Measurements from ENCODE around the gene SERPINI1. TPM values are rescaled to one million over a fixed set of nuclear protein-coding genes. Genes with fewer than 3 reads are reported as not detected.

Gene SERPINI1
- total and polyA plus RNA-seq, 4 donors = 8.9 to 13.8 (median 12.7) TPM

- intact Hi-C loops (cut with DNase I) = loop anchor here (5.0 kb wide), 2 partner anchors 73 to 143 kb away; no protein-coding TSS in a partner anchor
- WGBS, 2 donors = 98% methylated on average over 4 of the region's 4 CpGs
Observed at GRCh38 chr3:167739190-167739810, 3.8 kb downstream of the SERPINI1 start.

GRCh38 chr3:167740961-167741587 lies 5.6 kb downstream of the SERPINI1 start:
- no peaks in the 10 kb centered on the region for H3K27me3 ChIP-seq (ENCODE audit: control insufficient read depth in 1 of 2, insufficient read depth in 2 of 2, low read length in 1 of 2)
- intact Hi-C loops (cut with DNase I) = loop anchor here in 1 of 2 donors (5.0 kb wide), 1 partner anchor 141 kb away; no protein-coding TSS in a partner anchor
- no peak overlapping the region for H3K27ac ChIP-seq (ENCODE audit: low read depth in 1 of 2, low read length in 2 of 2)
- no peaks in the 10 kb centered on the region for H3K4me1 ChIP-seq (ENCODE audit: control insufficient read depth in 1 of 2, insufficient read depth in 2 of 2, low read length in 2 of 2)
- ATAC-seq (ENCODE audit: low FRiP score) (no peak), DNase-seq (no peak)
- H3K9me3 ChIP-seq (ENCODE audit: control insufficient read depth, low read length) = no peaks in the 10 kb centered on the region
- WGBS, 2 donors = 57 to 60% methylated on average over 2 of the region's 2 CpGs
- H3K36me3 ChIP-seq (ENCODE audit: control insufficient read depth in 1 of 2, insufficient read depth in 2 of 2, low read length in 1 of 2) = no peaks in the 10 kb centered on the region
- no peak overlapping the region for H3K4me3 ChIP-seq (ENCODE audit: low read length in 2 of 2)

More at GRCh38 chr3:167739190-167739810, 3.8 kb downstream of the SERPINI1 start:
- no peaks in the 10 kb centered on the region for H3K36me3 ChIP-seq (ENCODE audit: control insufficient read depth in 1 of 2, insufficient read depth in 2 of 2, low read length in 1 of 2)
- no peak overlapping the region for H3K4me3 ChIP-seq (ENCODE audit: low read length in 2 of 2)
- no peaks in the 10 kb centered on the region for H3K27me3 ChIP-seq (ENCODE audit: control insufficient read depth in 1 of 2, insufficient read depth in 2 of 2, low read length in 1 of 2)
- H3K27ac ChIP-seq (ENCODE audit: low read depth in 1 of 2, low read length in 2 of 2) = no peak overlapping the region
- DNase-seq = no peak
- no peaks in the 10 kb centered on the region for H3K4me1 ChIP-seq (ENCODE audit: control insufficient read depth in 1 of 2, insufficient read depth in 2 of 2, low read length in 2 of 2)
- no peak for ATAC-seq (ENCODE audit: low FRiP score)
- H3K9me3 ChIP-seq (ENCODE audit: control insufficient read depth, low read length) = no peaks in the 10 kb centered on the region

- Histone ChIP-seq H3K27me3 (ENCODE audit: control insufficient read depth in 1 of 2, insufficient read depth in 2 of 2, low read length in 1 of 2) (no peaks in the 10 kb centered on the region), H3K9me3 (ENCODE audit: control insufficient read depth, low read length) (no peaks in the 10 kb centered on the region), H3K27ac (ENCODE audit: low read depth in 1 of 2, low read length in 2 of 2) (no peak overlapping the region), H3K4me3 (ENCODE audit: low read length in 2 of 2) (no peak overlapping the region), H3K36me3 (ENCODE audit: control insufficient read depth in 1 of 2, insufficient read depth in 2 of 2, low read length in 1 of 2) (no peaks in the 10 kb centered on the region), H3K4me1 (ENCODE audit: control insufficient read depth in 1 of 2, insufficient read depth in 2 of 2, low read length in 2 of 2) (no peaks in the 10 kb centered on the region)
- 81 to 92% methylated on average over 2 of the region's 2 CpGs for WGBS, 2 donors
- ATAC-seq (ENCODE audit: low FRiP score) (no peak), DNase-seq (no peak)
- intact Hi-C loops (cut with DNase I) = loop anchor here in 1 of 2 donors (5.0 kb wide), 1 partner anchor 140 kb away; no protein-coding TSS in a partner anchor
Observed at GRCh38 chr3:167742338-167742737, 6.8 kb downstream of the SERPINI1 start.

GRCh38 chr3:167743799-167744198 lies 8.3 kb downstream of the SERPINI1 start:
- intact Hi-C loops (cut with DNase I) = loop anchor here in 1 of 2 donors (5.0 kb wide), 1 partner anchor 139 kb away; no protein-coding TSS in a partner anchor
- Histone ChIP-seq H3K4me1 (ENCODE audit: control insufficient read depth in 1 of 2, insufficient read depth in 2 of 2, low read length in 2 of 2) (no peaks in the 10 kb centered on the region), H3K27me3 (ENCODE audit: control insufficient read depth in 1 of 2, insufficient read depth in 2 of 2, low read length in 1 of 2) (no peaks in the 10 kb centered on the region), H3K9me3 (ENCODE audit: control insufficient read depth, low read length) (no peaks in the 10 kb centered on the region), H3K27ac (ENCODE audit: low read depth in 1 of 2, low read length in 2 of 2) (no peak overlapping the region), H3K36me3 (ENCODE audit: control insufficient read depth in 1 of 2, insufficient read depth in 2 of 2, low read length in 1 of 2) (no peaks in the 10 kb centered on the region), H3K4me3 (ENCODE audit: low read length in 2 of 2) (no peak overlapping the region)
- WGBS, 2 donors = 85 to 89% methylated on average over 2 of the region's 2 CpGs
- no peak for ATAC-seq (ENCODE audit: low FRiP score)
- DNase-seq = no peak

- intact Hi-C loops (cut with DNase I) = no loop called here
- Histone ChIP-seq H3K4me1 (ENCODE audit: control insufficient read depth in 1 of 2, insufficient read depth in 2 of 2, low read length in 2 of 2) (no peaks in the 10 kb centered on the region), H3K9me3 (ENCODE audit: control insufficient read depth, low read length) (no peaks in the 10 kb centered on the region), H3K27me3 (ENCODE audit: control insufficient read depth in 1 of 2, insufficient read depth in 2 of 2, low read length in 1 of 2) (no peaks in the 10 kb centered on the region), H3K4me3 (ENCODE audit: low read length in 2 of 2) (no peak overlapping the region), H3K27ac (ENCODE audit: low read depth in 1 of 2, low read length in 2 of 2) (no peak overlapping the region), H3K36me3 (ENCODE audit: control insufficient read depth in 1 of 2, insufficient read depth in 2 of 2, low read length in 1 of 2) (no peaks in the 10 kb centered on the region)
- ATAC-seq (ENCODE audit: low FRiP score) (no peak), DNase-seq (no peak)
Observed at GRCh38 chr3:167749209-167749608, 13.7 kb downstream of the SERPINI1 start.

- WGBS, 2 donors = 83 to 88% methylated on average over 2 of the region's 2 CpGs
- ATAC-seq (ENCODE audit: low FRiP score) (no peak), DNase-seq (no peak)
- Histone ChIP-seq H3K27ac (ENCODE audit: low read depth in 1 of 2, low read length in 2 of 2) (no peak overlapping the region), H3K4me1 (ENCODE audit: control insufficient read depth in 1 of 2, insufficient read depth in 2 of 2, low read length in 2 of 2) (no peaks in the 10 kb centered on the region), H3K9me3 (ENCODE audit: control insufficient read depth, low read length) (no peaks in the 10 kb centered on the region), H3K27me3 (ENCODE audit: control insufficient read depth in 1 of 2, insufficient read depth in 2 of 2, low read length in 1 of 2) (no peaks in the 10 kb centered on the region), H3K4me3 (ENCODE audit: low read length in 2 of 2) (no peak overlapping the region), H3K36me3 (ENCODE audit: control insufficient read depth in 1 of 2, insufficient read depth in 2 of 2, low read length in 1 of 2) (no peaks in the 10 kb centered on the region)
- intact Hi-C loops (cut with DNase I) = no loop called here
Observed at GRCh38 chr3:167749728-167750127, 14.2 kb downstream of the SERPINI1 start.

DNA sequence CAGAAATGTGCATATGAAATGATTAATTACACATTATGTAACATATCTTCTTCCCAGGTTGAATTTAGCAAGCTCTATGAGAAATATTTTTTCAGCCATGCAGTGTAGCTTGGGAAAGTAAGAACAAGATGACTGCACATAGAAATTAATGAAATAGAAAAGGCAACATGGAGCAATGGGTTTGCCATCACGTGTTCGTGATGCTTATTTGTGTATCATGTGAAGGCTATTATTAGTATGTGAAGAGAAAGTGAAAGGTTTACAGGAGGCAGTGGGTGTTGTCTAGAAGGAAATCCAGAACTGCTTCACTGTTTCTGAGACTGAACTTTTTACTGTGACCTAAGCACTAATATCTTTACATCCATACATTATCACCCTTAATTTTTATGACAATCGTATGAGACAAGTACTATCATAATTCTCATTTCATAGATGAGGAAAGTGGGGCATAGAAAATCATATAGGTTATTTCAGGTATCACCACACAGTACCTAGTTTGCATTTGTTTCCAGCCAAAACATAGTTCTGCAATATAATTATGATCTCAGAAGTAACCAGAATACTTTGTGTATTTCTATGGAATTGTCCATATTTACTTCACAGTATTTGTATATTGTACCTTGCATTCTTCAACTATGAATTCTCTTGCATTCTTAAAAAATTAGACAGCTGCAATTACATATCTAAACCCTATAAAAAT lies 14.9 kb downstream of the SERPINI1 start:
- ATAC-seq (ENCODE audit: low FRiP score) (no peak), DNase-seq (no peak)
- no peak overlapping the region for H3K4me3 ChIP-seq (ENCODE audit: low read length in 2 of 2)
- no peaks in the 10 kb centered on the region for H3K4me1 ChIP-seq (ENCODE audit: control insufficient read depth in 1 of 2, insufficient read depth in 2 of 2, low read length in 2 of 2)
- WGBS, 2 donors = 66 to 71% methylated on average over 3 of the region's 3 CpGs
- H3K36me3 ChIP-seq (ENCODE audit: control insufficient read depth in 1 of 2, insufficient read depth in 2 of 2, low read length in 1 of 2) = no peaks in the 10 kb centered on the region
- no peaks in the 10 kb centered on the region for H3K27me3 ChIP-seq (ENCODE audit: control insufficient read depth in 1 of 2, insufficient read depth in 2 of 2, low read length in 1 of 2)
- no peaks in the 10 kb centered on the region for H3K9me3 ChIP-seq (ENCODE audit: control insufficient read depth, low read length)
- intact Hi-C loops (cut with DNase I) = no loop called here
- H3K27ac ChIP-seq (ENCODE audit: low read depth in 1 of 2, low read length in 2 of 2) = no peak overlapping the region

DNA sequence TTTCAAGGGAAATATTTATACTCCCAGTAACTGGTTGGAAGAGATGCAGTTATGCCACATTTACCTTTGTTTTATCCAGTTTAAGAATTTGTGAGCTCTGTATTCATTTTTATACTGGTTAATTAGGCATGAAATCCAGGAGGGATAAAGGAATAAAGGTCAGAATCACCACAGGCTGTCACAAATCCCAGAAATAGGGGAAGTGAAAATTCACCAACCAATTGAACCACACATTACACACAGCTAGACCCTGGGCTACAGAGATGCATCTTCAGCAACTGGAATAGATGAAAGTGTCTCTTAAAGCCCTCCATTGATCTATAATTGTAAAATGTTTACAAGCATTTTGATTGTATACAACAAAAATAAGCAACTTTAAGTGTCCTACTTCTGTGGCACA lies 18.5 kb downstream of the SERPINI1 start:
- no peaks in the 10 kb centered on the region for H3K4me1 ChIP-seq (ENCODE audit: control insufficient read depth in 1 of 2, insufficient read depth in 2 of 2, low read length in 2 of 2)
- no peaks in the 10 kb centered on the region for H3K9me3 ChIP-seq (ENCODE audit: control insufficient read depth, low read length)
- intact Hi-C loops (cut with DNase I) = no loop called here
- DNase-seq = no peak
- H3K27me3 ChIP-seq (ENCODE audit: control insufficient read depth in 1 of 2, insufficient read depth in 2 of 2, low read length in 1 of 2) = no peaks in the 10 kb centered on the region
- no peaks in the 10 kb centered on the region for H3K36me3 ChIP-seq (ENCODE audit: control insufficient read depth in 1 of 2, insufficient read depth in 2 of 2, low read length in 1 of 2)
- no peak overlapping the region for H3K4me3 ChIP-seq (ENCODE audit: low read length in 2 of 2)
- no peak overlapping the region for H3K27ac ChIP-seq (ENCODE audit: low read depth in 1 of 2, low read length in 2 of 2)
- no peak for ATAC-seq (ENCODE audit: low FRiP score)

Measured in aorta (tissue), 5 donors.